Measurements from ENCODE around the gene ITGB6. TPM values are rescaled to one million over a fixed set of nuclear protein-coding genes. Genes with fewer than 3 reads are reported as not detected.

The ITGB6 gene
- total RNA-seq, 4 donors from 2014 or later: 4.4 to 13.8 (median 10.0) TPM

GRCh38 chr2:160229591-160229990, 29.5 kb upstream of the ITGB6 start:
- no peak for DNase-seq (ENCODE audit: low spot score in 2 of 2)
- TF ChIP-seq CTCF (IDR thresholded peaks at IDR 0.05) (no peak), POLR2AphosphoS5 (IDR thresholded peaks at IDR 0.05) (no peak), EP300 (IDR thresholded peaks at IDR 0.05) (no peak), POLR2A (IDR thresholded peaks at IDR 0.05) (no peak)
- Histone ChIP-seq H3K9me3 (no peaks in the 10 kb centered on the region), H3K4me1 (peaks cover 51% of the 10 kb centered on the region), H3K27ac (no peak overlapping the region), H3K27me3 (no peaks in the 10 kb centered on the region), H3K4me3 (no peak overlapping the region), H3K36me3 (no peaks in the 10 kb centered on the region)
- WGBS: 93% methylated on average over 1 of the region's 1 CpG

- H3K4me3 ChIP-seq: no peak overlapping the region
- no peaks in the 10 kb centered on the region for H3K27me3 ChIP-seq
- no peaks in the 10 kb centered on the region for H3K9me3 ChIP-seq
- WGBS: 52% methylated on average over 5 of the region's 5 CpGs
- H3K27ac ChIP-seq: no peak overlapping the region
- H3K36me3 ChIP-seq: no peaks in the 10 kb centered on the region
- TF ChIP-seq EP300 (IDR thresholded peaks at IDR 0.05) (no peak), POLR2AphosphoS5 (IDR thresholded peaks at IDR 0.05) (no peak), CTCF (IDR thresholded peaks at IDR 0.05) (no peak)
- H3K4me1 ChIP-seq: peaks cover 64% of the 10 kb centered on the region
- DNase-seq (ENCODE audit: low spot score in 2 of 2): no peak
These were observed 28.3 kb upstream of the ITGB6 start for GRCh38 chr2:160228141-160228917.

- 63% methylated on average over 5 of the region's 5 CpGs for WGBS
- H3K4me1 ChIP-seq: peaks cover 73% of the 10 kb centered on the region
These were observed 27.3 kb upstream of the ITGB6 start for GRCh38 chr2:160227293-160227915.

GRCh38 chr2:160226367-160226766, 26.3 kb upstream of the ITGB6 start:
- Histone ChIP-seq H3K9me3 (no peaks in the 10 kb centered on the region), H3K27me3 (no peaks in the 10 kb centered on the region), H3K36me3 (no peaks in the 10 kb centered on the region), H3K4me1 (peaks cover 84% of the 10 kb centered on the region), H3K27ac (peak overlapping the region; percentile 82), H3K4me3 (no peak overlapping the region)
- no peak for DNase-seq (ENCODE audit: low spot score in 2 of 2)
- WGBS: 75% methylated on average over 5 of the region's 5 CpGs
- TF ChIP-seq CTCF (IDR thresholded peaks at IDR 0.05) (no peak), POLR2AphosphoS5 (IDR thresholded peaks at IDR 0.05) (no peak), POLR2A (IDR thresholded peaks at IDR 0.05) (no peak), EP300 (IDR thresholded peaks at IDR 0.05) (no peak)

More at GRCh38 chr2:160227293-160227915, 27.3 kb upstream of the ITGB6 start:
- no peak for DNase-seq (ENCODE audit: low spot score in 2 of 2)
- Histone ChIP-seq H3K27me3 (no peaks in the 10 kb centered on the region), H3K9me3 (no peaks in the 10 kb centered on the region), H3K4me3 (no peak overlapping the region), H3K36me3 (no peaks in the 10 kb centered on the region), H3K27ac (peak overlapping the region; percentile 12)
- TF ChIP-seq CTCF (IDR thresholded peaks at IDR 0.05): no peak
- no peak for TF ChIP-seq POLR2A (IDR thresholded peaks at IDR 0.05)
- TF ChIP-seq EP300 (IDR thresholded peaks at IDR 0.05): no peak
- no peak for TF ChIP-seq POLR2AphosphoS5 (IDR thresholded peaks at IDR 0.05)

- H3K9me3 ChIP-seq: no peaks in the 10 kb centered on the region
- H3K36me3 ChIP-seq: no peaks in the 10 kb centered on the region
- no peaks in the 10 kb centered on the region for H3K27me3 ChIP-seq
- TF ChIP-seq POLR2AphosphoS5 (IDR thresholded peaks at IDR 0.05) (peak in 1 of 3 donors; percentile 59), CTCF (IDR thresholded peaks at IDR 0.05) (no peak)
- peak overlapping the region; percentile 82 for H3K27ac ChIP-seq
- 39% methylated on average over 4 of the region's 4 CpGs for WGBS
- H3K4me1 ChIP-seq: peaks cover 90% of the 10 kb centered on the region
- H3K4me3 ChIP-seq: no peak overlapping the region
- peak in 1 of 2 donors; percentile 65 for DNase-seq (ENCODE audit: low spot score in 2 of 2)
These were observed 25.6 kb upstream of the ITGB6 start for GRCh38 chr2:160225722-160226121.
